ENCODE data around the gene PCDHB16. TPM values are rescaled to one million over a fixed set of nuclear protein-coding genes. Genes with fewer than 3 reads are reported as not detected.
"Not testable (repeated sequence)": the region's sequence is repeated elsewhere in the genome, so short reads cannot be mapped to it uniquely, and the experiment has no call there.

Gene PCDHB16
- total and polyA plus RNA-seq, 2 of the 4 experiments (the other 2 are of a cell fraction): 0.18 to 0.36 TPM

DNA sequence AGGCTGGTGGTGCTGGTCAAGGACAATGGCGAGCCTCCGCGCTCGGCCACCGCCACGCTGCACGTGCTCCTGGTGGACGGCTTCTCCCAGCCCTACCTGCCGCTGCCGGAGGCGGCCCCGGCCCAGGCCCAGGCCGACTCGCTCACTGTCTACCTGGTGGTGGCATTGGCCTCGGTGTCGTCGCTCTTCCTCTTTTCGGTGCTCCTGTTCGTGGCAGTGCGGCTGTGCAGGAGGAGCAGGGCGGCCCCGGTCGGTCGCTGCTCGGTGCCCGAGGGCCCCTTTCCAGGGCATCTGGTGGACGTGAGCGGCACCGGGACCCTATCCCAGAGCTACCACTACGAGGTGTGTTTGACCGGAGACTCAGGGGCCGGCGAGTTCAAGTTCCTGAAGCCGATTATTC is 44.8 kb upstream of the PCDHB16 start:
- in situ Hi-C loops (cut with MboI; ENCODE audit: low sequenced_read_pairs); H3K9ac ChIP-seq (ENCODE audit: low read depth, low read length); dilution Hi-C loops (cut with HindIII; ENCODE audit: low sequenced_read_pairs, unreplicated experiment); H4K20me1 ChIP-seq (ENCODE audit: insufficient read depth, low read length); H3K4me2 ChIP-seq (ENCODE audit: low read depth, low read length); CTCF ChIA-PET; intact Hi-C loops (cut with micrococcal nuclease); H3K23ac ChIP-seq (ENCODE audit: low read depth, low read length); H3K56ac ChIP-seq (ENCODE audit: extremely low read depth, insufficient read depth, low read length); H2BK20ac ChIP-seq (ENCODE audit: low read depth, low read length); H2BK5ac ChIP-seq (ENCODE audit: low read depth, low read length, poor library complexity, severe bottlenecking); H3K9me1 ChIP-seq (ENCODE audit: insufficient read depth, low read length); H2BK15ac ChIP-seq (ENCODE audit: low read depth, low read length); H3K4me1 ChIP-seq (ENCODE audit: control insufficient read depth, insufficient read depth, low read length); BruUV-seq (replicated peaks); H3K27me3 ChIP-seq (ENCODE audit: control insufficient read depth, insufficient read depth, low read length); POLR2A ChIA-PET (ENCODE audit: unreplicated experiment); H2AK9ac ChIP-seq (replicated peaks; ENCODE audit: low read depth, low read length, poor library complexity); H2BK120ac ChIP-seq (ENCODE audit: low read depth, low read length); DNase-seq; H3K18ac ChIP-seq (ENCODE audit: low read depth, low read length); H3K4me3 ChIP-seq (ENCODE audit: insufficient read depth, low read depth, low read length); H4K5ac ChIP-seq (ENCODE audit: low read depth, low read length); H3K36me3 ChIP-seq (ENCODE audit: control insufficient read depth, insufficient read depth, low read length); H2AFZ ChIP-seq (replicated peaks; ENCODE audit: low read length, poor library complexity); H3K27ac ChIP-seq (ENCODE audit: insufficient read depth, low read length); H4K8ac ChIP-seq (ENCODE audit: low read depth in 2 of 2, low read length in 2 of 2); H2AK5ac ChIP-seq (ENCODE audit: low read depth, low read length); H3K4ac ChIP-seq (ENCODE audit: low read depth, low read length); H3K79me1 ChIP-seq (ENCODE audit: low read depth in 1 of 2, low read length in 2 of 2); H3K9me3 ChIP-seq (ENCODE audit: control insufficient read depth, insufficient read depth, low read length); H3K14ac ChIP-seq (replicated peaks; ENCODE audit: low read depth, low read length); H4K91ac ChIP-seq (ENCODE audit: insufficient read depth, low read depth, low read length); ATAC-seq (ENCODE audit: low read depth): not testable (repeated sequence)
- 80% methylated on average over 1 of the region's 34 CpGs; no CpG with 5 or more reads in 1 of the 2 experiments for whole genome bisulfite sequencing, 2 experiments (ENCODE audit: extremely low coverage in 2 of 2, insufficient read length in 1 of 2)

All from IMR-90 (cell line).